ENCODE results near the gene HM13. TPM values are rescaled to one million over a fixed set of nuclear protein-coding genes. Genes with fewer than 3 reads are reported as not detected.
A peak's percentile ranks its signal among the peaks of the same experiment; 100 is the strongest.
"Not testable (repeated sequence)": the region's sequence is repeated elsewhere in the genome, so short reads cannot be mapped to it uniquely, and the experiment has no call there.

Gene HM13
- total RNA-seq, 1 donor from 2014 or later, result 27.8 TPM

- DNase-seq, result no peak
These were observed 29.8 kb downstream of the HM13 start for GRCh38 chr20:31543966-31544598.

GRCh38 chr20:31544600-31544999 lies 30.4 kb downstream of the HM13 start:
- DNase-seq, result no peak

DNA sequence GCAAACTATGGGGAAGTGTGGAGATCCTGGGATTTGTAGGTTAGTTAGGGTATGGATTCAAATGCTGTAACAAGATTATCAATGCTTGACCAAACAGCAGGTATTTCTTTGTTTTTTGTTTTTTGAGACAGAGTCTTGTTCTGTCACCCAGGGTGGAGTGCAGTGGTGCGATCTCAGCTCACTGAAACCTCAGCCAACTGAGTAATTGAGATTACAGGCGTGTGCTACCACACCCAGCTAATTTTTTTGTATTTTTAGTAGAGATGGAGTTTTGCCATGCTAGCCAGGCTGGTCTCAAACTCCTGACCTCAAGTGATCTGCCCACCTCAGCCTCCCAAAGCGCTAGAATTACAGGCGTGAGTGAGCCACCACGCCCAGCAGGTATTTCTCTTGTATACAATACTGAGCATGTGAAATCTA lies 31.4 kb downstream of the HM13 start:
- DNase-seq, result not testable (repeated sequence)

- DNase-seq, result peak; percentile 79
These were observed 32.9 kb downstream of the HM13 start for GRCh38 chr20:31547017-31547675.

DNA sequence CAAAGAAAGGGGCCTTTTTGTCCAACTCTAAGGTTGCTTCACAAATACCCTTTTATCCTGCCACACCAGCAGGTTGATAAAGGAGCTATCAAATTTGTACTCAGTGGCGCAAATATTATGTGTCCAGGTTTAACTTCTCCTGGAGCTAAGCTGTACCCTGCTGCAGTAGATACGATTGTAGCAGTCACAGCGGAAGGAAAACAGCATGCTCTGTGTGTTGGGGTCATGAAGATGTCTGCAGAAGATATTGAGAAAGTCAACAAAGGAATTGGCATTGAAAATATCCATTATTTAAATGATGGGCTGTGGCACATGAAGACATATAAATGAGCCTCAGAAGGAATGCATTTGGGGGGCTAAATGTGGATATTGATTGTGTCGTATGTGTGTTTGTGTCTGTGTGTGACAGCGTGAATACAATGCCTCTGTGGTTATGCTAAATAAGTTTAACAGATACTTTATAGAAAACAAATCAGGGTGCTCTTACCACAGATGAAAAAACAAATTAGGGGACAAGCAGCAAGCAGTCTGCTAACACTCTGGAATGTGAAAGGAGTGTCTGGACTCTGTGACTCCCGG lies 33.6 kb downstream of the HM13 start:
- DNase-seq, result no peak

DNA sequence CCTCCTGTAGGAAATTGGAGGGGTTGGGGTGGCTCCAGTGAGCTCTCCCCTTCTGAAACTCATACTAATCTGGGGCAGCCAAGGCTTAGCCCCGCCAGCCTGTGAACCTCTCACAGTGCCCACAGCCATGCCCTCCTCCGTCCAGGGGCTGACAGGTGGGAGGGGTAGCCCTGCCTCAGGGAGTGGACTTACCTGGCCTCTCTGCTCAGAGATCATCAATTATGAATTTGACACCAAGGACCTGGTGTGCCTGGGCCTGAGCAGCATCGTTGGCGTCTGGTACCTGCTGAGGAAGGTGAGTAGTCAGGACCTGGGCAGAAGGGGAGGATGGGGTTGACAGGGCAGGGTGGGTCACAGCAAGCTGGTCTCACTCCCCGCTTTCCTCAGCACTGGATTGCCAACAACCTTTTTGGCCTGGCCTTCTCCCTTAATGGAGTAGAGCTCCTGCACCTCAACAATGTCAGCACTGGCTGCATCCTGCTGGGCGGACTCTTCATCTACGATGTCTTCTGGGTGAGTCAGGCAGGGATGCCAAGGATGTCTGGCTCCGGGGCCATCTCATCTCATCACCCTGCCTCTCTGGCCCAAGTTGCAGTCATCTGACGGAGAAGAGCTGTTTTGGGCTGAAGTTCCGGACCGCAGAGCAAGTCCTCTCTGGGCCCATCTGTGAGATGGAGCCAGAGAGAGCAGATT lies 34.7 kb downstream of the HM13 start:
- no peak for DNase-seq

- no peak for DNase-seq
These were observed 35.3 kb downstream of the HM13 start for GRCh38 chr20:31549513-31549880.

GRCh38 chr20:31550099-31550498 lies 35.9 kb downstream of the HM13 start:
- no peak for DNase-seq

GRCh38 chr20:31551163-31552081 lies 37.2 kb downstream of the HM13 start:
- no peak for DNase-seq

DNA sequence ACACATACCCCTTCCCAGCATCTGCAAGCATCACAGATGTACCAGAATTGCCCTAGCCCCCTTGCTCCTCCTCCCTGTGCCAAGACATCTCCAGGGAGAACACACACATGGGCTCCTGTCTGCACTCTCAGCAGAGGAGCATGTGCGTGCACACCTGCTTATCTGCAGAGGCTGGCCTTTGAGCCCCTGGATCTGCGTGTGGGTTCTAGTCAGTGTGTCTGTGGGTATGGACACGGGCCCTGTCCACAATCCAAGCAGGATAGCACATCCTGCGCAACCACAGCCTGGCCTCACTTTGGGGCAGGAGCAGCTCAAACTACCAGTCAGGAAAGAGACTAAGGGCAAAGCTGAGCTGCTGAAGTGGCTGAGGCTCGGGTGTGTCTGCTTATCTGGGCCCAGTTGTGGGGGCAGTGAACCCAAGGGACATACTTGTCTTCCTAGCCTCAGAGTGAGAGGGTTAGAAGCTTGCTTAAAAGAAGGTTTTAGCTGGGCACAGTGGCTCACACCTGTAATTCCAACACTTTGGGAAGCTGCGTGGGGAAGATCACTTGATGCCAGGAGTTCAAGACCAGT lies 41.0 kb downstream of the HM13 start:
- DNase-seq, result no peak

- DNase-seq, result no peak
These were observed 45.5 kb downstream of the HM13 start for GRCh38 chr20:31559704-31560093.

GRCh38 chr20:31560094-31560745 lies 46.0 kb downstream of the HM13 start:
- DNase-seq, result no peak

- peak; percentile 15 for DNase-seq
These were observed 46.7 kb downstream of the HM13 start for GRCh38 chr20:31560746-31561598.

DNA sequence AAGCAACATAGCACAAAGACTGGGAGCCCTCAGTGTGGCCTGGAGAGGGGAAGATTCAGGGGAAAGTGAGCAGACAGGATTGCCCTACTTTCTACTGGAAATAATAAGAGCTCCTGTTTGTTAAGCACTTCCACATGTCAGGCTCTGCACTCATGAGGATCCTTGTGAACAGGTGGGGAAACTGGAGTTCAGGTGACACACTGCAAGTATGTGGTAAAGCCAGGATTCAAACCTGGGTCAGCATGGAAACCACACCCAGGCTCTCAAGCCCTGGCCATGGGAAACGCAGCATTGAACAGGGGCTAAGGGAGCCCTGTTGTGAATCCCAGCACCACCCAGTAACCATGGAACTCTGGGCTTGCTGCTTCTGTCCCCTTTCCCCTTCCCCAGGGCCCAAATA lies 48.0 kb downstream of the HM13 start:
- no peak for DNase-seq

GRCh38 chr20:31564284-31564683 lies 50.0 kb downstream of the HM13 start:
- no peak for DNase-seq

GRCh38 chr20:31565699-31566318 lies 51.6 kb downstream of the HM13 start:
- no peak for DNase-seq

DNA sequence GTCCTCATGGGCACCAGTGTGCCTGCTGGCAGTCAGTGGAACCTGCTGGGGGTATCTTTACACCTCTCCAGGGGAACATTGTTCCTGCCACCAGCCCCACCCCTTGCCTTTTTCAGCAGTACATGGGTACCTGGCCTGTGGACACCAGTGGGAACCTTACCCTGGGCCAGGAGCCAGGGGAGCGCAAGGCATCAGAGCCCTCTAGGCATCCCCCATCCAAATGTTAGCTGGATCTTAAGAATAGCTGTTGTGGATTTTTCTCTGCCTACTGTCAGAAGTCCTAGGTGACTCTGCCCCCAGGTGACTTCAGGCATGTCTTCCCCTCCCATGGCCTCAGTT lies 52.0 kb downstream of the HM13 start:
- no peak for DNase-seq

- DNase-seq, result no peak
These were observed 52.6 kb downstream of the HM13 start for GRCh38 chr20:31566658-31567379.

DNA sequence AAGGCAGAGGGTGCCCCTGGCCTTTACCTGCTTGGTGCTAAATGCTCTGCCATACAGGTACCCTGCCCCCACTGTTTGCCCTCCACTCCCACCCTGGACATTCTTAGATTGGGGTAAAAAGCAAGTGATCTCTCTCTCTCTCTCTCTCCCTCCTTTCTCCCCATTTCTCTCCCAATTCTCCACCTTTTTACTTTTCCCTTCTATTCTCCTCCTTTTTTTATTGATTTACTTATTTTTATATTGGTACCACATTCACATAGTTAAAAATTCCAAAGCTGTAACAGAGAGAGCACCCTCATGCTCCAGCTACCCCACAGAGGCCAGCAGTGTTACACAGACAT lies 53.1 kb downstream of the HM13 start:
- no peak for DNase-seq

Data from occipital lobe (tissue), 2 donors.